GM18873 (cell line): ENCODE results near the gene ERMP1.
"Not testable (repeated sequence)": the region's sequence is repeated elsewhere in the genome, so short reads cannot be mapped to it uniquely, and the experiment has no call there.

ENCODE experiments used
- ATAC-seq: cut with Tn5 transposase; IDR thresholded peaks from one replicate; pipeline ENCODE4 v1.9.1; 2021; ENCODE audit warnings: mild to moderate bottlenecking, moderate library complexity, moderate number of reproducible peaks; ENCODE audit not compliant: unreplicated experiment, low FRiP score

ERMP1 gene

GRCh38 chr9:5832538-5833529, at the start of gene ERMP1:
ERMP1 (minus strand) TSS chr9:5833117; CDS start chr9:5833027, 90 bp downstream.
- ATAC-seq, result peak; percentile 74

- ATAC-seq, result not testable (repeated sequence)
Measured at GRCh38 chr9:5882244-5883012, 49.5 kb upstream of the ERMP1 start.

- ATAC-seq, result no peak
Measured at GRCh38 chr9:5879419-5880181, 46.7 kb upstream of the ERMP1 start.

GRCh38 chr9:5876711-5877110, 43.8 kb upstream of the ERMP1 start:
- ATAC-seq, result no peak

GRCh38 chr9:5876026-5876425, 43.1 kb upstream of the ERMP1 start:
- ATAC-seq, result no peak

GRCh38 chr9:5874048-5874447, 41.1 kb upstream of the ERMP1 start:
- ATAC-seq, result no peak

GRCh38 chr9:5873439-5873838, 40.5 kb upstream of the ERMP1 start:
- no peak for ATAC-seq

GRCh38 chr9:5872511-5872910, 39.6 kb upstream of the ERMP1 start:
- no peak for ATAC-seq

- ATAC-seq, result no peak
Measured at GRCh38 chr9:5871785-5872184, 38.9 kb upstream of the ERMP1 start.

- no peak for ATAC-seq
Measured at GRCh38 chr9:5870691-5871090, 37.8 kb upstream of the ERMP1 start.

GRCh38 chr9:5870020-5870339, 37.1 kb upstream of the ERMP1 start:
- ATAC-seq, result no peak

- no peak for ATAC-seq
Measured at GRCh38 chr9:5869315-5870019, 36.5 kb upstream of the ERMP1 start.

GRCh38 chr9:5868235-5868634, 35.3 kb upstream of the ERMP1 start:
- ATAC-seq, result no peak

- no peak for ATAC-seq
Measured at GRCh38 chr9:5866685-5867084, 33.8 kb upstream of the ERMP1 start.

- no peak for ATAC-seq
Measured at GRCh38 chr9:5866272-5866671, 33.4 kb upstream of the ERMP1 start.

- no peak for ATAC-seq
Measured at GRCh38 chr9:5864446-5864845, 31.5 kb upstream of the ERMP1 start.

- no peak for ATAC-seq
Measured at GRCh38 chr9:5863092-5863746, 30.3 kb upstream of the ERMP1 start.

- no peak for ATAC-seq
Measured at GRCh38 chr9:5858833-5859232, 25.9 kb upstream of the ERMP1 start.

- ATAC-seq, result no peak
Measured at GRCh38 chr9:5857928-5858327, 25.0 kb upstream of the ERMP1 start.
